Lower lobe of right lung (tissue), 2 donors: ENCODE measurements around the gene COL12A1. TPM values are rescaled to one million over a fixed set of nuclear protein-coding genes. Genes with fewer than 3 reads are reported as not detected.

Source experiments
- ATAC-seq, 2 donors: fragments of 200-7000 bp; cut with Tn5 transposase; one replicate each; pipeline ENCODE4 v1.9.1; 2020 to 2022; ENCODE audit warnings: mild to moderate bottlenecking in 2 of 2, moderate library complexity in 2 of 2
- DNase-seq: peaks from one replicate; pipeline ENCODE4 v3.0.0-alpha.2; 2020
- H3K27ac ChIP-seq: fragments of 200-600 bp; one replicate; pipeline ENCODE4 v1.8.0; 2022
- H3K27me3 ChIP-seq: fragments of 200-600 bp; one replicate; pipeline ENCODE4 v1.8.0; 2022; ENCODE audit warnings: low read depth
- H3K36me3 ChIP-seq: fragments of 200-600 bp; one replicate; pipeline ENCODE4 v1.8.0; 2022; ENCODE audit warnings: mild to moderate bottlenecking
- H3K4me1 ChIP-seq: fragments of 200-600 bp; one replicate; pipeline ENCODE4 v1.8.0; 2022
- H3K4me3 ChIP-seq: fragments of 200-600 bp; one replicate; pipeline ENCODE4 v1.8.0; 2022; ENCODE audit warnings: mild to moderate bottlenecking
- H3K9me3 ChIP-seq: fragments of 200-600 bp; one replicate; pipeline ENCODE4 v1.8.0; 2022
- intact Hi-C: fragments of 100-400 bp; cut with DNase I; formaldehyde crosslinking; loops from one replicate; pipeline ENCODE4 v1.11.0; 2022
- total RNA-seq: library from RNA; stranded (reverse); fragmentation: NEBNext Ultra II Directional; extraction: Animal tissue kit (Norgen Biotek cat#: 25700); gene quantifications from one replicate; pipeline ENCODE4 v1.2.1, GENCODE V29; 2021
- TF ChIP-seq, protein P1 (sequence below): fragments of 200-600 bp; IDR thresholded peaks from one replicate; pipeline ENCODE4 v1.8.0; 2022; ENCODE audit warnings: antibody characterized with exemption, mild to moderate bottlenecking
- donor health status: DM: no; HTN: yes; CAD: no; lungs with severe emphysema.

COL12A1 gene
- total RNA-seq, 1 donor from 2014 or later: 36.6 TPM

DNA sequence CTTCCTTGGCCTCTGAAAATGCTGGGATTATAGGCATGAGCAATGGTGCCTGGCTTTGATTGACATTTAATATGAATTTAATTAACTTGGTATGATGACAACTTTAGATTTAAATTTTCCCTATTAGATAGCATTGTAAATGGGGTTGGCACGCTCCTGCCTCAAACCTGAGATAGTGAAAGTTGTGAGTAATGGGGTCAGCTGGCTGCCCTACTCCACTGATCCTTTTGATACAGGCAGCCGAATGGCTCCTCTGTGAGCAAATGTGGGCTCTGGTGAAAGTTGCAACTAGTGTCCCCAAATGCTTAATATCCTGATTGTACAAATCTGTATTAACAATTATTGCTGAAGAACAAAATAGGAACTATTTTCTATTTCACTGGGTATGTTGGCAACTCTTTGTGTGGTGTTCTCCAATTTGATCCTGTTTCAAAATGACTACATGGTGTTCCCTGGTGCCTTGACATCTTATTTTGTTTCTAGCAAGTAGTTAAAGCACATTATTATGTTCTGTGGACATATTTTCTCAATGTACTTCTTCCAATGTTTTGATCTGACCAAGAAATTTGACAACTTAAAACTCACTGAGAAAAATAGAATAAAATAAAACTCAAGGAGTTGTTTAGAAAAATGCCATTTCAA lies 97.4 kb downstream of the COL12A1 start:
- Histone ChIP-seq H3K4me1 (no peaks in the 10 kb centered on the region), H3K4me3 (no peak overlapping the region), H3K9me3 (no peaks in the 10 kb centered on the region), H3K27ac (no peak overlapping the region), H3K36me3 (no peaks in the 10 kb centered on the region), H3K27me3 (no peaks in the 10 kb centered on the region)
- no peak for DNase-seq
- TF ChIP-seq, protein P1, sequence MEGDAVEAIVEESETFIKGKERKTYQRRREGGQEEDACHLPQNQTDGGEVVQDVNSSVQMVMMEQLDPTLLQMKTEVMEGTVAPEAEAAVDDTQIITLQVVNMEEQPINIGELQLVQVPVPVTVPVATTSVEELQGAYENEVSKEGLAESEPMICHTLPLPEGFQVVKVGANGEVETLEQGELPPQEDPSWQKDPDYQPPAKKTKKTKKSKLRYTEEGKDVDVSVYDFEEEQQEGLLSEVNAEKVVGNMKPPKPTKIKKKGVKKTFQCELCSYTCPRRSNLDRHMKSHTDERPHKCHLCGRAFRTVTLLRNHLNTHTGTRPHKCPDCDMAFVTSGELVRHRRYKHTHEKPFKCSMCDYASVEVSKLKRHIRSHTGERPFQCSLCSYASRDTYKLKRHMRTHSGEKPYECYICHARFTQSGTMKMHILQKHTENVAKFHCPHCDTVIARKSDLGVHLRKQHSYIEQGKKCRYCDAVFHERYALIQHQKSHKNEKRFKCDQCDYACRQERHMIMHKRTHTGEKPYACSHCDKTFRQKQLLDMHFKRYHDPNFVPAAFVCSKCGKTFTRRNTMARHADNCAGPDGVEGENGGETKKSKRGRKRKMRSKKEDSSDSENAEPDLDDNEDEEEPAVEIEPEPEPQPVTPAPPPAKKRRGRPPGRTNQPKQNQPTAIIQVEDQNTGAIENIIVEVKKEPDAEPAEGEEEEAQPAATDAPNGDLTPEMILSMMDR: no peak
- intact Hi-C loops: no loop called here
- no peak for ATAC-seq

DNA sequence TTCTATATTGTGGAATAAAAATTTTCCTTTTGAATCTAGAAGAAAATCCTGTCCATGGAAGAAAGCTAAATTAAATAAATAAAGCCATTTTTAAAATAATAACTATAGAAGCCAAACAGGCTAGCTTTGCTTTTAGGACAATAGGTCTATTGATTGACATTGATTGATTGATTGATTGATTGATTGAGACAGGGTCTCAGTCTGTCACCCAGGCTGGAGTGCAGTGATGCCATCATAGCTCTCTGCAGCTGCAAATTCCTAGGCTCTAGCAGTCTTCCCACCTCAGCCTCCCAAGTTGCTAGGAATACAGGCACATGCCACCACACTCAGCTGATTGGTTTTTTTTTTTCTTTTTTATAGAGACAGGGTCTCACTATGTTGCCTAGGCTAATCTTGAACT lies 97.9 kb downstream of the COL12A1 start:
- no peak overlapping the region for H3K4me3 ChIP-seq
- H3K4me1 ChIP-seq: no peaks in the 10 kb centered on the region
- TF ChIP-seq, protein P1: no peak
- H3K9me3 ChIP-seq: no peaks in the 10 kb centered on the region
- no peak overlapping the region for H3K27ac ChIP-seq
- ATAC-seq: no peak
- H3K36me3 ChIP-seq: no peaks in the 10 kb centered on the region
- H3K27me3 ChIP-seq: no peaks in the 10 kb centered on the region
- intact Hi-C loops: no loop called here
- DNase-seq: no peak

DNA sequence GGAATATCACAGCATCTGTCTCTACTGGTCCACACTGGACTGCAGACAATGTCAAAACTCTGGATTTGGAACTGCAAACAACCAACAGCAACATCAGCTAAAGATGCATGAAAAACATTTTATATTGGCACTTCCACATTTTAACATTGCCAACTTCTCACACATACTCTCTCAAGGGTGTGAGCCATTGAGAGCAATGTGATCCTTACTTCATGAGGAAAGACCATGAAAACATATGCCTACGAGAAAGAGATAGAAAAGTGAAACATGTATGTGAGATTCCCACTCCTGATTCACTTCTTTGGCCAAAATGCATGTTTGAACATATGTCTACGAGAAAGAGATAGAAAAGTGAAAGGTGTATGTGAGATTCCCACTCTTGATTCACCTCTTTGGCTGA lies 99.4 kb downstream of the COL12A1 start:
- Histone ChIP-seq H3K36me3 (no peaks in the 10 kb centered on the region), H3K9me3 (no peaks in the 10 kb centered on the region), H3K27me3 (no peaks in the 10 kb centered on the region), H3K4me1 (no peaks in the 10 kb centered on the region), H3K27ac (no peak overlapping the region), H3K4me3 (no peak overlapping the region)
- TF ChIP-seq, protein P1: no peak
- no peak for ATAC-seq
- DNase-seq: no peak
- intact Hi-C loops: no loop called here

DNA sequence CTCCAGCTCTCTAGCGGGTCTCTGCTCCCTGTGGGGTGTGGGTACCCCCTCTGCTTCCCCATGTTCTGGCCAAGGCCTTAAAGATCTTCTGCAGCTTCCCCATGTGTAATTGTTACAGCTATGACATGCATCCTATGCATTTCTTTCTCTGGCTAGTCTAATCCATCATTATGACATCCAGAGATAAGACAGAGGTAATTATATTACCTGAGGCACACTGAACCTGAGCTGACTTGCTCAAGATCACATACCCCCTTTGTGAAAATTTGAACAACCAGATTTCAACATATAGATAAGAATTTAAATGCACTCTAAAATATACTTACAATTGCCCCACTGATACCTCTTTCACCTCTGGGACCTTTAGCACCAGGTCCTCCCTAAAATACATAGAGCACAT lies 102.4 kb downstream of the COL12A1 start:
- H3K27me3 ChIP-seq: no peaks in the 10 kb centered on the region
- no peak overlapping the region for H3K27ac ChIP-seq
- intact Hi-C loops: no loop called here
- ATAC-seq (no peak), DNase-seq (no peak)
- H3K9me3 ChIP-seq: no peaks in the 10 kb centered on the region
- TF ChIP-seq, protein P1: no peak
- no peaks in the 10 kb centered on the region for H3K36me3 ChIP-seq
- peaks cover 2% of the 10 kb centered on the region for H3K4me1 ChIP-seq
- H3K4me3 ChIP-seq: no peak overlapping the region

DNA sequence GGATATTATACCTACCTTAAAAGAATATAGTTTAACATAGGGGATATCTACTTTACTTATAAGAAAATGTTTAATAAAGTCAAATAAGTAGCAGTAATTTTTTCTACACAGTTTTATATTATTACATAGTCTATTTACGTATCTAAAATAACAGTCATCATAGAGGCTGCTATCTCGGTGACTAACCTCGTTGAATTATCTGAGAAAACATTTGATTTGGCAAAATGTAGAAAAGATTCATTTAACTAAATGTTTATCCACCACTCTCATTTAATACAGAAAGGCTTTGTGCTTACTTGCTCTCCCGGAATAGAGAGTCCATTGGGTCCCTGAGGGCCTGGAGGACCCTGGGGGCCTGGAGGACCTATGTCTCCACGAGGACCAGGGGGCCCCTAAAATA lies 103.6 kb downstream of the COL12A1 start:
- intact Hi-C loops: no loop called here
- H3K4me3 ChIP-seq: no peak overlapping the region
- no peaks in the 10 kb centered on the region for H3K9me3 ChIP-seq
- TF ChIP-seq, protein P1: no peak
- H3K36me3 ChIP-seq: no peaks in the 10 kb centered on the region
- ATAC-seq (no peak), DNase-seq (no peak)
- no peaks in the 10 kb centered on the region for H3K27me3 ChIP-seq
- H3K27ac ChIP-seq: no peak overlapping the region
- peaks cover 7% of the 10 kb centered on the region for H3K4me1 ChIP-seq
